SK-N-SH (cell line): Measurements from ENCODE around the gene CTTNBP2NL. TPM values are rescaled to one million over a fixed set of nuclear protein-coding genes. Genes with fewer than 3 reads are reported as not detected.

Source experiments
- polyA plus RNA-seq, 3 experiments: library from polyadenylated mRNA; depleted of rRNA; stranded (reverse); fragments of >200 nt; gene quantifications; 2 replicates each; pipeline ENCODE4 v1.2.3, GENCODE V29; 2012
- small RNA-seq, 7 experiments: library from RNA; depleted of rRNA; stranded (forward); fragments of <200 nt; gene quantifications; one replicate each; pipeline ENCODE3, GENCODE V24; 2012

Gene CTTNBP2NL
- polyA plus RNA-seq, 1 of the 3 experiments (the other 2 are of a cell fraction), result 4.9 TPM

Small RNA genes within 50 kb of the gene (small RNA-seq; reads per million reads assigned to genes)
- 0 reads per million in 7 experiments for gene RF01210

Other genes with a start within 250 kb of the CTTNBP2NL start
- 3.4 and 4.3 TPM in 2 replicates for gene WNT2B, start 112.8 kb downstream of the CTTNBP2NL start, polyA plus RNA-seq (2012; rRNA removed)
- gene ST7L, start 222.9 kb downstream of the CTTNBP2NL start, polyA plus RNA-seq (2012; rRNA removed), result 16.3 and 17.9 TPM in 2 replicates
- gene CAPZA1, start 223.6 kb downstream of the CTTNBP2NL start, polyA plus RNA-seq (2012; rRNA removed), result 50.8 and 71.8 TPM in 2 replicates